HG02610 (cell line): ENCODE data around the gene GJC1.

Experiments used
- ATAC-seq: cut with Tn5 transposase; IDR thresholded peaks from one replicate; pipeline ENCODE4 v1.9.1; 2021; ENCODE audit warnings: mild to moderate bottlenecking, moderate library complexity; ENCODE audit not compliant: unreplicated experiment

The GJC1 gene

GRCh38 chr17:44829523-44830358 is at the start of gene GJC1:
GJC1 (minus strand) TSS chr17:44830287; CDS start chr17:44805817, 24,470 bp downstream.
- ATAC-seq = peak; percentile 30

GRCh38 chr17:44879376-44879775 is 49.3 kb upstream of the GJC1 start:
- no peak for ATAC-seq

GRCh38 chr17:44878627-44879221 is 48.6 kb upstream of the GJC1 start:
- no peak for ATAC-seq

- ATAC-seq = no peak
Observed at GRCh38 chr17:44877121-44877520, 47.0 kb upstream of the GJC1 start.

GRCh38 chr17:44875761-44876160 is 45.7 kb upstream of the GJC1 start:
- no peak for ATAC-seq

DNA sequence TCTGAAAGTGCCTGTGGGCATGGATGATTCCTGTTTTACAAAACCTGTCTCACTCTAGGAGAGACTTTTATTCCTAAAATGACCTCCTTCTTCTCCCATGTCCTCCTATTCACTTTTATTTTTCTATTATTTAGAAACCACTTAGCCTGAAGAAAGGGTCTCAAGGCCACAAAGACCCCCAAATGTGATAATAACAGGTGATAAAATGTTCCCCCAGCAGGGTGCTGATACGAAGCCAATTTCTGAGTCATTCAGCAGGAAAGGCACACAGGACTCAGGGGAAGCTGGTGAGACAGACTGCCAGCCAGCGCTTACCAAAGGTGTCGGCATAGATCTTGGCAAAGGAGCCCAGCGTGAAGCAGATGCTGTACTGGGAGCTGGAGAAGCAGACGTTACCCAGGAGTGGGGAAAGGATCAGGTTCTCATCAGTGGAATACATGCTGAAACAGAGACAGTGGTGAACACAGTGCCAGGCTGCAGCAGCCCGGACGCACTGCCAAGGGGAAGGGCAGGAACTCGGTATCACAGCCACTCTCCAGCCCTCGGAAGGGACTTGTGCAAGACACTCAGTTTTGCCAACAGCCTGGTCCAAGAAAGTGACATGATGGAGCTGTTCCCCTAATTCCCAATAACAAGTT is 42.2 kb upstream of the GJC1 start:
- no peak for ATAC-seq

DNA sequence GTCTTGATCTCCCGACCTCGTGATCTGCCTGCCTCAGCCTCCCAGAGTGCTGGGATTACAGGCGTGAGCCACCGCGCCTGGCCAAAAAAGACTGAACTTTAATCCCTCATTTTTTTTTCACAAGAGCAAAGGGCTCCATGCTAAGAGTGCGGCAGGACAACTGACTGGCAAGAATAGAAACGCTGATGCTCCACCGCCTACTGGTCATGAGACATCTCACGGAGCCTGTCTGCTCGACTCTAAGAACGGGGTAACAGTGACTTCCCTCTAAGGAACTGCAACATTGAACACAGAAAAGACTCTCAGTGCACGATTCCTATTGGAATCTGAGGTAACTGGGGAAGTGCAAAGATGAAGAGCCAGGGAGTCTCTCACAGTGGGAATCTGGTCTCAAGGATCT is 41.5 kb upstream of the GJC1 start:
- ATAC-seq = no peak

DNA sequence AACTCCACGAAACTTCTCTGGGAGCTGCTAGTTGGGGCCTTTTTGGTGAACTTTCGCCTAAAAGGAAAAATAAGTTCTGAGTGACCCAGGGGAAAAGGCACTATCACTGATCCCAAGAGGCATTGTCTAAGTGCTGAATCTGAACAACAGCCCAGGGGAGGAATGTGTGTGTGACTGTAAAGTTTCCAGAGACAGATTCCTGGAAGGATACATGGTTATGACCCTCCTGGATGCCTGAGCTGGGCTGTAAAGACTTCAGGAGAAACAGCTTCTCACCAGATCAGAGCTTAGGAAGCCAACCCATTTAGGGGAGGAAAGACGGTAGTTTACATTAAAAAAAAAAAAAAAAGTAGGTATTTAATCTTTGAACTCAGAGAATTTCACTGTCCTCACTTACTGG is 37.8 kb upstream of the GJC1 start:
- no peak for ATAC-seq

DNA sequence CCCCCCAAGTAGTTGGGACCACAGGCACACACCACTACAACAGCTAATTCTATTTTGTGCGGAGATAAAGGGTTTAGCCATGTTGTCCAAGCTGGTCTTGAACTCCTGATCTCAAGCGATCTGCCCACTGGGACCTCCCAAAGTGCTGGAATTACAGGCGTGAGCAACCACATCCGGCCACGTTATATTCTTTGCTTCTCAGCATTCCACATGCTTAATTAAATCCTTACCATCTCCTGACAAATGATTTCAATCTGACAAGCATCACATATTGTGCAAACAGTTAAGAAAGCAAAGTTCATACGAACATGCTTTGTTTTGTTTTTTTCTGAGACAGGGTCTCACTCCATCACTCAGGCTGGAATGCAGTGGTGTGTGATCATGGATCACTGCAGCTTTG is 35.8 kb upstream of the GJC1 start:
- no peak for ATAC-seq

DNA sequence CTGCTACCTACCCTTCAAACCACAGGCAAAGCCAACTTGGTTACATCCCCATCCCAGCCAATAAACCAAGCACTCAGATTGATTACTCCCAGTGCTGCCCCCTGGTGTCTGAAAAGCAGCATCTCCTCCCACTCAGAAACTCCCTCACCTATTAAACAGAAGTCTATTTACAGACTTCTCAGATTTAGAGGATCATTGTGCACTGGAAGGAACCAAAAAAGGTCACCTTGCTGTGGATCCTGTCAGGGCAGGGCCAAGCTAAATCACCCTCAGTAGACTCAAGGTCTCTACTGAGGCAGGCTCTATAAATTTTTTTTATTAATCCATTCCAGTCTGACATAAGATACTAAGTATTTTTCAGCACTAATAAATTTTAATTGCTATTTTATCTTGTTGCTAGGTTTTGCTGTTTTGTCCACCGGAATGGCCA is 35.2 kb upstream of the GJC1 start:
- no peak for ATAC-seq

- ATAC-seq = no peak
Observed at GRCh38 chr17:44864831-44865230, 34.7 kb upstream of the GJC1 start.

GRCh38 chr17:44863061-44863918 is 33.2 kb upstream of the GJC1 start:
- ATAC-seq = no peak

DNA sequence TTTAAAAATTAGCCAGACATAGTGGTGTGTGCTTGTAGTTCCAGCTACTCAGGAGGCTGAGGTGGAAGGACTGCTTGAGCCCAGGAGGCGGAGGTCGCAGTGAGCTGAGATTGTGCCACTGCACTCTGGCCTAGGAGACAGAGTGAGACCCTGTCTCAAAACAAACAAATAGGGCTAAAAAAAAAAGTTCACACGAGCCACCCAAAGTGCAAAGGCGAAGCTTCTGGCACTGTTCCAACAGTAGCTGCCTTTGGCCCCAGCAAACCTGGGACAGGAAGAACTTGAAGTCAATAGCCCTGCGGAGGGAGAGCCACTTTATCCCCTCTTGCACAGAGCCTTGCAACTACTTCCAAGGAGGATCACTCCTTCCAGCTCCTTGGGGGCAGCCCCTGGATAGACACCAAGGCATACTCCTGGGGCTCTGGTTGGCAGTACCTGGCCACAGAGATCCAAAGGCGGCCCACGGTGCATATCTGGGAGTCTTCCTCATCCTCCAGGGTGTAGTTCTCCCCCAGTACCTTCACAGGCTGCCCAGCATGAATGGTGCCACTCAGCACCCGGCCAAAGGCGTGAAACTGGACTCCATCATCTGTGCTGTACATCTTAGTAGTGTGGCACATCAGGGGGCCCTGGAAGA is 32.3 kb upstream of the GJC1 start:
- ATAC-seq = no peak

- no peak for ATAC-seq
Observed at GRCh38 chr17:44859701-44860100, 29.6 kb upstream of the GJC1 start.

GRCh38 chr17:44854192-44854591 is 24.1 kb upstream of the GJC1 start:
- ATAC-seq = no peak

- no peak for ATAC-seq
Observed at GRCh38 chr17:44850612-44851011, 20.5 kb upstream of the GJC1 start.

GRCh38 chr17:44850025-44850424 is 19.9 kb upstream of the GJC1 start:
- peak; percentile 40 for ATAC-seq

DNA sequence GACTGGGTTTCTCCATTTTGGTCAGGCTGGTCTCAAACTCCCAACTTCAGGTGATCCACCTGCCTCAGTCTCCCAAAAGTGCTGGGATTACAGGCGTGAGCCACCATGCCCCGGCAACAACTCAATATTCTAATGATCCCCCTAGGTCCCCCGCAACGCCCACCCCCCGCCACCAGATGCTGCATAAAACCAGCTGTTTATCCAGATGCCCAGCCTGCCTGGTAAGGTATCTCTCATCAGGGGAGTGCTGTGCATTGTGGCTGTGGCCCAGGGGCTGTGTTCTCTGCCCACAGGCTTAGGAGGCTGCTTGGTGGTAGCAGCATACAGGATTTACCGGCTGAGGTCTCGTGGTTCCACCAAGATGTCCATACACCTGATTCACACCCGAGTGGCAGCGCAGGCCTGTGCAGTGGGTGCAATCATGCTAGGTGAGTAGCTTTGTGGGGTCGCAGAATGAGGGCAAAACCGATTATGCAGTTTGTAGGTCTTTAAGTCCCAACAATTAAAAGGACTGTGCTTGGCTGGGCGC is 18.9 kb upstream of the GJC1 start:
- ATAC-seq = no peak

DNA sequence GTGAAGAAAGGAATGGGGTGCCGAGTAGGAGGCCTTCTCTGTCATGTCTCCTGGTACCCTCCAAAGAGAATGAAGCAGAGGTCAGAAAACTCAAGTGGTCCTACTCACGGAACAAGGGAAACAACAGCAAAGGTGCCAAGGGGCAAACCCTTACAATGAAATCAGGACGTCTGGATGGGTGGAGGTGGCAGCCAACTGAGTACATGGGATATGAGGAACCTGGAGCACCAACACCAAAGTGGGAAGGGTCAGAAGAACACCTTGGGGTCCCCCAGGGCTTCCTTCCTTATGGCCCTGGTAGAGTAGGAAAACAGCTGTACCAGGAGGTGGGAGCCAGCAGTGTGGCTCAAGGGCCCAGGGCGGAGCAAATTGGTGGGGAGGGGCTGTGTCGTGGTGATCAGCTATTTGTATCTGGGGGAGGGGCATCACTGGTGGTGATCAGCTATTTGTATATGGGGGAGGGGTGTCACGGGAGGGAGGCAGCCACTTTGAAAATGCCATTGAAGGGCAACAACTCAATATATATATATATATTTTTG is 18.2 kb upstream of the GJC1 start:
- no peak for ATAC-seq

GRCh38 chr17:44847586-44847985 is 17.5 kb upstream of the GJC1 start, which contains the start of gene HIGD1B:
HIGD1B (plus strand) TSS chr17:44847883; CDS start chr17:44848153, 270 bp downstream.
- no peak for ATAC-seq
